Mucosa of rectum (tissue), 2 donors: Measurements from ENCODE around the gene IQUB.
A peak's percentile ranks its signal among the peaks of the same experiment; 100 is the strongest.
"Not testable (repeated sequence)": the region's sequence is repeated elsewhere in the genome, so short reads cannot be mapped to it uniquely, and the experiment has no call there.

Experiments
- H3K27ac ChIP-seq, 2 donors: one replicate each; pipeline ENCODE4 v1.7.0; 2013; ENCODE audit warnings: inconsistent platforms in 2 of 2, low read depth in 2 of 2, low read length in 2 of 2
- H3K27me3 ChIP-seq, 2 donors: one replicate each; pipeline ENCODE4 v1.7.0; 2013; ENCODE audit warnings: low read length in 2 of 2; ENCODE audit not compliant: control insufficient read depth in 2 of 2, insufficient read depth in 2 of 2
- H3K36me3 ChIP-seq, 2 donors: one replicate each; pipeline ENCODE4 v1.7.0; 2013; ENCODE audit warnings: low read length in 2 of 2; ENCODE audit not compliant: control insufficient read depth in 2 of 2, insufficient read depth in 2 of 2
- H3K4me1 ChIP-seq, 2 donors: one replicate each; pipeline ENCODE4 v1.7.0; 2013; ENCODE audit warnings: low read length in 2 of 2, mild to moderate bottlenecking in 1 of 2; ENCODE audit not compliant: control insufficient read depth in 2 of 2, insufficient read depth in 2 of 2
- H3K4me3 ChIP-seq, 2 donors: one replicate each; pipeline ENCODE4 v1.7.0; 2013; ENCODE audit warnings: low read length in 2 of 2
- H3K9ac ChIP-seq, 2 donors: one replicate each; pipeline ENCODE4 v1.7.0; 2013; ENCODE audit warnings: low read length in 2 of 2, low read depth in 1 of 2, mild to moderate bottlenecking in 1 of 2
- H3K9me3 ChIP-seq, 2 donors: one replicate each; pipeline ENCODE4 v1.7.0; 2013; ENCODE audit warnings: low read length in 2 of 2; ENCODE audit not compliant: control insufficient read depth in 2 of 2
- donor health status: healthy.
- donor health status: Normal muscosa, but diverticular disease.

IQUB gene

DNA sequence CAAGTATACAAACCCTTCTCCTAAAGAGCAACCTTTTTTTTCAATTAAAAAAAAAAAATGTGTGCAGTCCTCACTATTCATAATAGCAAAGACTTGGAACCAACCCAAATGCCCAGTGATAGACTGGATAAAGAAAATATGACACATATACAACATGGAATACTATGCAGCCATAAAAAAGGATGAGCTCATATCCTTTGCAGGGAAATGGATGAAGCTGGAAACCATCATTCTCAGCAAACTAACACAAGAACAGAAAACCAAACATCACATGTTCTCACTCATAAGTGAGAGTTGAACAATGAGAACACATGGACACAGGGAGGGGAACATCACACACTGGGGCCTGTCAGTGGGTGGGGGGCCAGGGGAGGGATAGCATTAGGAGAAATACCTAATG, 17.7 kb upstream of the IQUB start:
- not testable (repeated sequence) for H3K9me3 ChIP-seq, H3K27ac ChIP-seq, H3K4me1 ChIP-seq, H3K27me3 ChIP-seq, H3K9ac ChIP-seq, H3K4me3 ChIP-seq
- H3K36me3 ChIP-seq, result peaks cover 21 to 27% of the 10 kb centered on the region in 2 donors

DNA sequence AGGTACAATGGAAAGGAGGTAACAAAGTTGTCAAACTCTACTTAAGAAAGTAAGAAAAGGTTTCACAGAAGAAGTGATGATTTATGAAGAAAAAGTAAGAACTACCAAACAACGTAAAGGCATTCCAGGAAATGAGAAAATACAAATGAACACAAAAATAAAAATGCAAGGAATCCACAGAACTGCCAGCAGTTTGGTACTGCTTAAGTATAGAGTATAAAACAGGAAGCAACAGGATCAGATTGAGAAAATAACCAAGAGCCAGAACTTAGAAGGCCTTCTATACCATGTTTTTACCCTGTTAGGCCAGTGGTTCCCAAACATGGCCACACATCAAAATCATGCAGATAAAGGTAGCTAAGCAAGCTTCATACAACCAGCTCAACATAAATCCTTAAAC, 14.0 kb upstream of the IQUB start:
- Histone ChIP-seq H3K4me1 (no peaks in the 10 kb centered on the region), H3K4me3 (no peak overlapping the region), H3K36me3 (peaks cover 15 to 34% of the 10 kb centered on the region in 2 donors), H3K27me3 (no peaks in the 10 kb centered on the region), H3K9ac (no peak overlapping the region), H3K27ac (no peak overlapping the region), H3K9me3 (no peaks in the 10 kb centered on the region)

DNA sequence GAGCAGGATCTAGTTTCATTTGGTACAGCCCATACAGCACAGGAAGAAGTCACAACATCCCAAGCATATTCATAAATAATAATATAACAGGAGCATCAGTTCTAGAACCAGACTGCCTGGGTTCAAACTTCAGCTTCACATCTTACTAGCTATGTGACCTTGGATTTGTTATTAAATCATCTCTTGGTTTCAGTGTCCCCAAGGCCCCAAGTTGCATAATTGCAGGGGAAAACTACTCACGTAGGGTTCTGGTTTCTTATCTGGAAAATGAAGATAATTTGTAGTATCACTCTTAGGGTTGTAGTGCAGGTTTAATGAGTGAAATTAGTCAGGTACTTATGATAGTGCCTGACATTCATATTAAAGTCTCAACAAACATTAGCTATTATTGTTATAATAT, 5.5 kb upstream of the IQUB start:
- Histone ChIP-seq H3K9me3 (no peaks in the 10 kb centered on the region), H3K9ac (no peak overlapping the region), H3K36me3 (peaks cover 3% of the 10 kb centered on the region in 2 donors), H3K27me3 (no peaks in the 10 kb centered on the region), H3K4me3 (no peak overlapping the region), H3K27ac (no peak overlapping the region), H3K4me1 (no peaks in the 10 kb centered on the region)

DNA sequence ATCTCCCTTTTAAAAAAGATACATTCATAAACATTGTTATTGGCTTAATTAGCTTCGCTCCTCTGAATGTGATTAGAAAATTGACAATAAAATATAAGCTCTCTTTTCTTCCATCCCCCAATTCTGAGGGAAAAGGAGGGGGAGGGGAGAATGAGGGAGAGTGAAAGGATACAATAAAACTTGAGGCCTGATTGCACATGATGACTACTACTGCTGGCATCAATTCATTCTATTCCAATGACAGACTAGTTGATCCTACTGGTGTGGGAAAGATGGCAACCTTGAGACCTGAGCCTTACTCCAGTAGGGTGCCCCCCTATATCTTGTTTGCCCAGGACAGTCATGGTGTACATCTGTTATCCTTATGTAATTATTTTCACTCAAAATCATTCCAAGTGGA, 4.5 kb upstream of the IQUB start:
- H3K27ac ChIP-seq, result no peak overlapping the region
- no peak overlapping the region for H3K4me3 ChIP-seq
- no peaks in the 10 kb centered on the region for H3K9me3 ChIP-seq

DNA sequence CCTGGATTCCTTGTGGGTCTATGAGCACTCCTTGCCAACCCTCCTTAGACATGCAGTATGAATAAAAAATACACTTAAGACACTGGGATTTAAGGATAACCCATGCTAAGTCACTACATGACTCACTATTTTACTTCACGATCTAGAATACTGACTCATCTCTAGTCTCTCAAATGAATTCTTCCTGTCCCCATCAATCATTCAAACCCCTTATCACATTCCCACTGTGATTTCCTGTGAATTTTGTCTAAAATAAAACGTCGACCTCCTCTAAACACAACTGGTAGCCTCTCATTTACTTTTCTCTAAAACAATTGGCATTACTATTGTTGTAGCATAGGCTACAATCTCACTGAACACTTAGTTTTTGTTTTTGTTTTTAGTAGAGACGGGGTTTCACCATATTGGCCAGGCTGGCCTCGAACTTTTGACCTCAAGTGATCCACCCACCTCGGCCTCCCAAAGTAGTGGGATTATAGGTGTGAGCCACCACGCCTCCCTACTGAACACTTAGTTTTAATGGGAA, 3.9 kb upstream of the IQUB start:
- H3K9ac ChIP-seq, result no peak overlapping the region
- peaks cover 4 to 5% of the 10 kb centered on the region in 2 donors for H3K4me1 ChIP-seq
- peaks cover 5 to 6% of the 10 kb centered on the region in 2 donors for H3K27me3 ChIP-seq
- no peak overlapping the region for H3K27ac ChIP-seq
- no peak overlapping the region for H3K4me3 ChIP-seq
- no peaks in the 10 kb centered on the region for H3K9me3 ChIP-seq
- H3K36me3 ChIP-seq, result peaks cover 2% of the 10 kb centered on the region in 2 donors

More for the DNA sequence above, 4.5 kb upstream of the IQUB start:
- peaks cover under 1 to 4% of the 10 kb centered on the region in 2 donors for H3K27me3 ChIP-seq
- H3K36me3 ChIP-seq, result peaks cover 3% of the 10 kb centered on the region in 2 donors
- peaks cover 2 to 4% of the 10 kb centered on the region in 2 donors for H3K4me1 ChIP-seq
- H3K9ac ChIP-seq, result no peak overlapping the region

DNA sequence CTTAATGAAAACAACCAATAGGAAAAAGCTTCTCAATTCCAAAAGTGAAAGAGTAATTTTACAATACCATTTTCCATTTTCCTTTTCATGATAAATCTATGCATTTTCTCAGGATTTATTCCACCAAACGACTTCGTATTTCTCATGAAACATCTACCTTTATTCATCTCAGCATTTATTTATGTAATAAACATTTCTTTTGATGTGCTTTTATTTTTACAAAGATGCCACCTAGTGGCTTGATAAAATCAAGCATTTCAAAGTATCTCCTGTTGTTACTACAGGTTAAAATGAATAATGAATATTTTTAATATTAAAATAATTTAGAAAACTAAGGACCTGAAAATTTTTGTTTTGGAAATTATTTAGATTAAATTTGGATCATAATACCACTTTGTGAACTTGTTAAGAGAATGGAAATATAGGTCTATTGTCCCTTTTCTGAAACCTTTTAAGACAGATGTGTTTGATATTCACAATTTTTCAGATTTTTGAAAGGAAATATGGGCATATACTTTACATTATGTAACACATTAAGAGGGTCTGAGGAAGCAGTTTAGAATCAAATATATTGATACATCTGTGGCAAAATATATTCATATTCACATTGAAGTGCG, 2.7 kb upstream of the IQUB start:
- Histone ChIP-seq H3K4me3 (no peak overlapping the region), H3K27ac (no peak overlapping the region), H3K27me3 (peaks cover 6 to 7% of the 10 kb centered on the region in 2 donors), H3K4me1 (peaks cover 4 to 5% of the 10 kb centered on the region in 2 donors), H3K9ac (no peak overlapping the region), H3K9me3 (no peaks in the 10 kb centered on the region), H3K36me3 (no peaks in the 10 kb centered on the region)

DNA sequence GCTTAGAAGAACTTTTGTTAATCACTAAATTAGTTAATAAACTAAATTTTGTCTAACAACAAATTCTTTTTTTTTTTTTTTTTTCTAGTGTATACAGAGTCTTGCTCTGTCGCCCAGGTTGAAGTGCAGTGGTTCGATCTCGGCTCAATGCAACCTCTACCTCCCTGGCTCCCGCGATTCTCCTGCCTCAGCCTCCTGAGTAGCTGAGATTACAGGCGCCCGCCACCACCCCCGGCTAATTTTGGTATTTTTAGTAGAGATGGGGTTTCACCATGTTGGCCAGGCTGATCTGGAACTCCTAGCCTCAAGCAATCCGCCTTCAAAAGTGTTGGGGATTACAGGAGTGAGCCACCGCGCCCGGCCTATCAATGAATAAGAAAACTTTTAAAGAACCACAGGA, 1.1 kb upstream of the IQUB start:
- Histone ChIP-seq H3K4me1 (peaks cover 4 to 5% of the 10 kb centered on the region in 2 donors), H3K27ac (no peak overlapping the region), H3K27me3 (peaks cover 6 to 9% of the 10 kb centered on the region in 2 donors), H3K9me3 (no peaks in the 10 kb centered on the region), H3K36me3 (no peaks in the 10 kb centered on the region), H3K9ac (peak overlapping the region in 1 of 2 donors; percentile 38), H3K4me3 (peak overlapping the region; percentile 74 to 94)

DNA sequence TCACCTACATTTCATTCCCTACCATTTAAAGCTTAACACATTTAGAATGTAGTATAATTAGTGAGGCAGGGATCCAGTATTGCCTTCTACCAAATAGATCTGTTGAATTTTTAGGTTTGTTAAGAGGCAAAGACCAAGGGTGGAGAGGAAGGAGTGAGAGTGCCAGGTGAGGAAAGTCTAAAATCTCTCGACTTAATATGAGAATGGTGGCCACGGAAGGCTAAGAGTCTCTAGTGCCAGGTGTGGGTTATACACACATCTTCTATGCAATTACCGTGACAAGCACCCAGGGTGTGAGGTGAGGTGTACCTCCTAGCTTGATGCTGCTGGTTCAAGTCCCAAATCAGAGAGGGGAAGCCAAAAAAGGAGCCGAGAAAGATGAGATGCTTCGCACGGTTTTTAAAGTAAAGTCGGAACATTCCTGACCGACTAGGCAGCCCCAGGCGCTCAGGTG, 439 bp downstream of the IQUB start:
- Histone ChIP-seq H3K27me3 (peaks cover 6 to 9% of the 10 kb centered on the region in 2 donors), H3K27ac (no peak overlapping the region), H3K9me3 (no peaks in the 10 kb centered on the region), H3K9ac (peak overlapping the region in 1 of 2 donors; percentile 58), H3K4me1 (peaks cover 4 to 5% of the 10 kb centered on the region in 2 donors), H3K4me3 (peak overlapping the region; percentile 80 to 89), H3K36me3 (no peaks in the 10 kb centered on the region)

DNA sequence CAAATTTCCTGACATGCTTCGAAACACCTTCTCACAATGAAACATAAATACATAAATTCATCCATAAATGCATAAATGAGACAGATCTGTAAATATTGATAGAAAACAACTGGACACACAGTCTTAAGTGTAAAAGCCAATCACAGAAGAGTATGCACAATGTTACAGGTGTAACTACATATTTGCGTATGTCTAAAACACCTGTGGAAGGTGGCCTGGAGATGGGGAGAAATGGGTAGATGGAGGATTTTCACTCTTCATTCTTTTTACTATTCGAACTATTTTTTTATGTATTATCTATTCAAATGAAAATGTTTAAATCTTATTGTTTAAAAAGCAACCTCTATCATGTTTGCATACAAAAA, 860 bp downstream of the IQUB start:
- peaks cover 4 to 5% of the 10 kb centered on the region in 2 donors for H3K4me1 ChIP-seq
- H3K27me3 ChIP-seq, result peaks cover 7 to 9% of the 10 kb centered on the region in 2 donors
- H3K36me3 ChIP-seq, result no peaks in the 10 kb centered on the region
- no peaks in the 10 kb centered on the region for H3K9me3 ChIP-seq
- H3K4me3 ChIP-seq, result no peak overlapping the region
- H3K27ac ChIP-seq, result no peak overlapping the region
- H3K9ac ChIP-seq, result no peak overlapping the region

DNA sequence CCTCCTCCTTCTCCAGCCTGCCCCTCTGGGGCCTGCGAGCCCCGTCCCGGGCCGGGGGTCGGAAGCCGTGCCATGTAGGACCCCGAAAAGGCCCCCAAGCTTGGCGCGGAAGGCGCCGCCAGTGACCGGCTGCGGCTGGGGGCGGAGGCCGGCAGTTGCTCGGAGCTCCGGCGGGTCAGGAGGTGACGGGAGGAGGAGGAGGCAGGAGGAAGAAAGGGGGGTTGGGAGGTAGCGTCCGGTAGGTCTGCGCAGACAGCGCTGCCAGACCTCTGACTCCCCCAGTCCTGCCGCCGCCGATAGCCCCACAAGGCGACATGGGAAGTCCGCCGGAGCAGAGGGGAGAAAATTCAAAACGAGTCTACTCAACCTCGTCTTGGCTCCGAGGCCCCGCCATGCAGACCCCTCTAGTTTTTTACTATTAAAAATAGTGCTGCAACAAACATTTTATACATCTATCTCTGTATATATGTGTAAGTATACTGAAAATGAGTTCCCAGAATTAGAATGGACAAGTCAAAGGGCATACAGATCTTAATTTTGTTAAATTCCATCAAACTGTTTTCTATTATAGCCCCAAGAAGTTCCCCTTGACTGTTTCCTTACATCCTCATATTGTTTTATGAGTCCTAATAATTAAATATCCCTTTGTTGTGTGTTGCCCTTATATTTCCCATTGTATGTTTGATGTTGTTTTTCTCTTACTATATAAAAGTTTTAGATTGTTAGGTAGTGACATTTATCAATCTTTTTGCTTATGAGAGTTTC, 1.4 kb downstream of the IQUB start:
- not testable (repeated sequence) for H3K27me3 ChIP-seq, H3K36me3 ChIP-seq, H3K9me3 ChIP-seq, H3K27ac ChIP-seq, H3K4me1 ChIP-seq, H3K9ac ChIP-seq
- H3K4me3 ChIP-seq, result peak overlapping the region; percentile 46 to 48
